Globus pallidus (tissue), 1 donor: ENCODE results near the gene KDF1.
A peak's percentile ranks its signal among the peaks of the same experiment; 100 is the strongest.

Experiments used
- DNase-seq: peaks from one replicate; pipeline ENCODE4 v3.0.0-alpha.2; 2015; ENCODE audit warnings: low spot score

KDF1 gene, protein sequence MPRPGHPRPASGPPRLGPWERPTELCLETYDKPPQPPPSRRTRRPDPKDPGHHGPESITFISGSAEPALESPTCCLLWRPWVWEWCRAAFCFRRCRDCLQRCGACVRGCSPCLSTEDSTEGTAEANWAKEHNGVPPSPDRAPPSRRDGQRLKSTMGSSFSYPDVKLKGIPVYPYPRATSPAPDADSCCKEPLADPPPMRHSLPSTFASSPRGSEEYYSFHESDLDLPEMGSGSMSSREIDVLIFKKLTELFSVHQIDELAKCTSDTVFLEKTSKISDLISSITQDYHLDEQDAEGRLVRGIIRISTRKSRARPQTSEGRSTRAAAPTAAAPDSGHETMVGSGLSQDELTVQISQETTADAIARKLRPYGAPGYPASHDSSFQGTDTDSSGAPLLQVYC

DNA sequence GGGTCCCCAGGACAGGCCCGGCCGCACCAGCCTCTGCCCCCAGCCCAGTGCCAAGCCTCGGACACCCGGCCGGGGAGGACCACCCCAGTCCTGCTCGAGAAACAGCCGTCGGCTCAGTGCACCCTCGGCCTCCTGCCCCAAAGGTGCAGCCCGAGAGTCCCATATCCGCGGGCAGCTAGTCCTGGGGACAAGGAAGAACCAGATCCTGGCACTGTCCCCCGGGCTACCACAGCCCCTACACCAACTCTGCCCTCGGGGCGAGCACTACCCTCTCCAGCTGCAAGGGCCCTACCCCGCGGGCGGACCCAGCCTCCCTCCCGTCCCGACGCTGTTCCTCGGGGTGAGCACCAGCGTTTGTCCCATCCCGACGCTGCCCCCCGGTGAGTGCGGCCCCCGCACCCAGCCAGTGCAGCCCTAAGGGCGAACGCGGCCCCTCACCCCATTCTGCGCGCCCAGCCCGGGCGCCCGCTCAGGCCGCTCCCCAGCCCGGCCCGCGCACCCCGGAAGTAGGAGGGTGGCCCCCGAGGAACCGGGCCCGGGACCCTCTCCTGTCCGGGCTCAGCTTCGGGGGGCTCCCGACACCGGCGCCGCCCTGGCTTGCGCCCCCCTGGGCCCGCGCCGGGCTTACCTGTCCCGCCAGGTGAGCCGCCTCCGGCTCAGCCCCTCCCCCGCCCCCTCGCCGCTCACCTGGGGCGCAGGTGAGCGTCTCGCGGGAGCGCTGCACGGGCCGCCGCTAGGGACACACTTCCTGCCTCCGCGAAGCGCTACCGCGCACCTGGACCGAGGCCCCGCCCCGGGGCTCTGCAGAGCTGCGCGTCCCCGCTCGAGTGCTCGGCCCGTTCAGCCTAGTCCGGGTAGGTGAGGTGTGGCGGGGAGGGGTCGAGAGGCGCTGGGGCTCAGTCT lies at the start of gene KDF1:
Gene KDF1, minus strand, starts transcription at position 747 of the 903 bp plus-strand sequence. CDS start 8,088 bp downstream, outside the sequence.
- DNase-seq, result no peak

DNA sequence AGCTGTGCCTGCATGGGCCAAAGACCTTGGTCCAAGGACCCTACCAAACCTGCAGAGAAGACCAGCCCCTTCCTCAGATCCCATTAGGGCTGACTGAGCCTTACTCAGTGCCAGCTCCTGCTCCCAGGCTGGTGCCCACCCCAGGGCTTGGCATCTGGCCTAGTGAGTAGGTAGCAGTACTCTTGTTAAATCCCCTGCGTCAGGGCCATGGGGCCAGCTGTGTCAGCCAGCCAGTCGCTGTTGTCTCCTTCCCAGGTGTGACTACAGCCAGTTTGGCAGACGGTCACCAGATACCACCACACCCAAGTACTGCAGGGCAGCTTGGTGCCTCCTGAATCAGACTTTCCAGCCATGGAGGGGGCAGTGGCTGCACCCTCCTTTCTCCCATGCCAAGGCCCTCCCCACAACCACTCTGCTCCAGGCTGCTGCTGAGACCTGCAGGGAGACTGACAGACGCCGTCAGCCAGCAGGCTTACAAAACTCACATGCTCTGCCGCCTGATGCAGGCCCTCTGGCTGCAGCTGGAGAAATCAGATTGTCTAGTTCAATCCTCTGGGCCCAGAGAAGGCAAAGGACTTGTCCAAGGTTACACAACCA lies 49.4 kb upstream of the KDF1 start:
- no peak for DNase-seq

DNA sequence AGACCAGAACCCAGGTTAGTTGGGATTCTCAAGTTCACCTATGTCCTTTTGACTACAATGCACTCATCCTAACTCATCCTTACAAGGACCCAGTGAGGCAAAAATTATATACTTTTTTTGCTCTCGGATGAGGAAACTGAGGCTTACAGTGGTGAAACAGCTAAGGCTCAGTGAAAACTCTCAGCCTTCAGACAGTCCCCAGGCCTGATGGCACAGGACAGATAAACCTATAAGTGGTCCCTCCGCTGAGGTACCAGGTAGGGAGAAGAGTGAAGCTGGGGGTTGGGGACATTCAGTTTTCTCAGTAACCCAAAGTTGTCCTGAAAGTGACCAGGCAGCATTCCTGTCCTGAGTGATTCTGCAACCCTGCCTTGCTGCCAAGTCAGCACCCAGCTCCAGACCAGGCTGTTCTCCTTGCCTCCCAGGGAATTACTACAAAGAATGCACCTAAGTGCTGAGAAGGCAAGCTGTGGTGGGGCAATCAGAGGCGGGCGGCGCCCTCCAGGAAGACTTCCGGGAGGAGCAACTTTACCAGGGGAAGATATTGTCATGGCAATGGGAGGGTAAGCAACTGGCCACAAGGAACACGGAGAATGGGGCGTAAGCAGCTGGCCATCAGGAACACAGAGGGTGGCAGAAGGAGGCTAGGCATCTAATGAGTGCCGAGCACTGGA lies 47.8 kb upstream of the KDF1 start:
- DNase-seq, result no peak

DNA sequence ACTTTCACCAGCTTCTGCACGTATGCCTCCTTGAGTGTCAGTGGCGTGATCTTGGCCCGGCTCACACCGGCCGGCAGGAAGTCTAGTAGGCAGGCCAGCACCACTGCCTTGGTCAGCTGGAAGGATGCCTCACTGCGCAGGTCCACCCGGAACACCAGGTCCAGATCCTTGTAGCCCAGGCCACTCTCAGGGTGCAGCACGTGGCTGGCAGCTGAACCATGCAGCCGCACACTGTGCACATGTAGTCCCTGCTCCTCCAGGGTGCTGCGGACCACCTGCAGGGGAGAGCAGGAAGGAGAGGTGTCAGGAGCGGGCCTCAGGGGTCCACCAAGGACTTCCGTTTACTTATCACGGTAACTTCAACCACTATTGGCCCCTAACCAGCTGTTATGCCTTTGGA lies 46.4 kb upstream of the KDF1 start:
- DNase-seq, result no peak

DNA sequence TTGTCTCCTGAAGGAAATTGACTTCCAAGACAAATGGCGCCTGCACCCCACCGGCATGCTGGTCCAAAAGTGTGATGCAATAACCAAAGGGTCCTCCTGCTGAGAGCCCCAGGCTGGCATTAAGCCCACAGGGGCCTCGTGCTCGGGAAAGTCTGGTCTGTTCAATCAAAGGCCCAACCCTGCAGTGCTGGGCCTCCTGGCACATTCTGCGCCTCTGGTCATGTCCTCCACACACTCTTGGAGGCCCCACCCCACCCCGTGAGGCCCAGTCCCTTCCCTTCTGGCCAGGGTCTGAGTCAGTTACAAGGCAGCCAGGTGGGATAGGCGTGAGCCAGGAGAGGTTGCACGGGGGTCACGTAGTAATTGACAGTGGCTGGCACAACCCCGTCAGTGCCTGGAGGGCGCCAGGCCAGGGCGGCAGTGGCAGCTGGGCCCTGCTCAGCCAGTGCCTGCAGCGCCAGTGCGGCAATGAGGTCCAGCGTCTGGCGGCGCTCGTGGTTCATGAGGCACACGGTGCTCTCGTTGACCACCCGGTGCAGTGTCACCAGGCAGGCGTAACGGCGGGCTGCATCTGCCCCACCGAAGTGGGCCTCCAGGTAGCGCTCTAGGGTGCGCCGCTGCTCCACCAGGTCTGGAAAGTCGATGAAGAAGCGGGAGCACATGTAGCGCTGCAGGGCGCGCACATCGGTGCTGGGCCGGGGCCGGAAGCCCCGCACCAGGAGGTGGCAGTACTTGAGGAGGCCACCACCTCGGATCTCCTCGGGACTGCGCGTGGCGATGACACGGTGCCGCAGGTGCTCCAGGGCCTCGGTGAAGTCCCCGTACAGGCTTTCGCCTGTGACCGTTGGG lies 45.6 kb upstream of the KDF1 start:
- DNase-seq, result no peak

DNA sequence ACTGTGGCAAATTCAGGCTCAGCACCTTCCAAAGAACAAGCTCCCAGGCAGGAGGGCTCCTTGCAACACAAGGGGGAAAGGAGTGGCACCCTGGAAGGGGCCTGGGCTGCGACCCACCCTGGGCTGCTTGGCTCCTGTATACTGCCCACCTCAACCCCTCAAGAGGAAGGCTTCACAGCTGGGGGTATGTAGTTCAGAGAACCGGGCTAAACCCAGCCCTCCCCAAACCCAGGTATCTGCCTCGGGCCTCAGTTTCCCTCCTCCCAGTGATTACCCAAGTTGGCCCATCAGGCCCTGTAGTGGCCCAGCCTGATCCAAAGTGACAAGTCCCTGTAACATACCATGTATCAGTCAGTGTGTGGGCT lies 44.9 kb upstream of the KDF1 start:
- no peak for DNase-seq

DNA sequence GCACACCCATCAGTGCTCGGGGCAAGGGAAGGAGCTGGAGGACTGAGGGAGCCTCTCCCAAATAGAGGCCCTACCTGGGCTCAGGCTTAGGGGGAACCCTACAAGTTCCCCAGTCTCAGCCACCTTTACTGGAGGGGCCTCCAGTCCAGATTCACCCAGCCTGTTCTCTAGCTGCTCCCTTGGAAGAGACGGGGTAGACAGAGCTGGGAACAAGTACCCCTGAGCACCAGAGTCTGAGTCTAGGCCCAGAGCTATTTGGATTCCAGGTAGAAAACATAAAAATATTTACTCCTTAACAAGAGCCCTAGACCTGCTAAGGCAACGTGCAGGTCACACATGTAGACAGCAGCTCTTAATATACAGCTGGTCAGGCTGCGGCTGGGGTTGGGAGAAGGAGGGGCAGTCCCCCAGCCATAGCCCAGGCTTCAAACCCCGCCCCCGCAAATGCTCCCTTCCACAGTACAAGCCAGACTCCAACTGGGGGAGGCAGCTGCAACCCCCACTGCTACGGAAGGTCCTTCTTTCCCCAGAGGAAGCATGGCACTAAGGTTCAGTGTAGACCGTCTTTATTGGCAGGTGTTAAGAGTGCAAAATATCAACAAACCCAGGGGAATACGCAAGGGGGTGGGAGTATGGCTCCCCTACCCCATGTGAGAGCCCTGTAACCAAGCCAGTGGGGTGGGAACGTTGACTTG lies 44.4 kb upstream of the KDF1 start:
- DNase-seq, result no peak

DNA sequence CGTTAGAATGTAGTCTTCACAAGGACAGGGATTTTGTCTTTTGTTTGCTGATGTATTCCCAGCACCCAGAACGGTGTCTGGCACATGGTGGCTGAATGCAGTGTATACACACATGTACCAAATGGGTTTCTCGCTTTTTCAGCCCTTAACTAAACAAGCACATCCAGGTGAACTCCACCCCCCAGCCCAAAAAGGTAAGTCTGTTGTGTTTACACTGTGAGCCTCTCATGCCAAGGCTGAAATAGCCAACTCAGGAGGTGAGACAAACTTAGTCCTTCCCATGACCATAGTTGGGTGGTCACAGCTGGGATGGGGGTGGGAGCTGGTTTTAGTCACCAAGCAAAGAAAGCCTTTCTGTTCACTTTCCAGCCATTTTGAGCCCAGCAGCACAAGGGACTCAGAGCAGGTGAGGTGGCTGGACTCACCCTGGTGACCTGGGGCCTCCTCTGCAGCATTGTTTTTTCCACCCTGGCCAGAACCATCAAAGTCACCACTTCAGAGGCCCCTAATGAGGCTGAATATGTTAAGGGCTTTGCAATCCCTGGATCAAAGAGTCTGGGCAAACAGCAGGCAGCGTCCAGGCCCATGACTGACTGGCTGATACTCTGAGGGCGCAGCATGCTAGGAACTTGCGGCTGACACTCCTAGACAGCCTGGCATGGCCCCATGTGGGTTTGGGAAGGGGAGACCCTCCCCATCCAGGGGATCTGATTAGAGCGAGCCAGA lies 43.6 kb upstream of the KDF1 start:
- DNase-seq, result no peak

DNA sequence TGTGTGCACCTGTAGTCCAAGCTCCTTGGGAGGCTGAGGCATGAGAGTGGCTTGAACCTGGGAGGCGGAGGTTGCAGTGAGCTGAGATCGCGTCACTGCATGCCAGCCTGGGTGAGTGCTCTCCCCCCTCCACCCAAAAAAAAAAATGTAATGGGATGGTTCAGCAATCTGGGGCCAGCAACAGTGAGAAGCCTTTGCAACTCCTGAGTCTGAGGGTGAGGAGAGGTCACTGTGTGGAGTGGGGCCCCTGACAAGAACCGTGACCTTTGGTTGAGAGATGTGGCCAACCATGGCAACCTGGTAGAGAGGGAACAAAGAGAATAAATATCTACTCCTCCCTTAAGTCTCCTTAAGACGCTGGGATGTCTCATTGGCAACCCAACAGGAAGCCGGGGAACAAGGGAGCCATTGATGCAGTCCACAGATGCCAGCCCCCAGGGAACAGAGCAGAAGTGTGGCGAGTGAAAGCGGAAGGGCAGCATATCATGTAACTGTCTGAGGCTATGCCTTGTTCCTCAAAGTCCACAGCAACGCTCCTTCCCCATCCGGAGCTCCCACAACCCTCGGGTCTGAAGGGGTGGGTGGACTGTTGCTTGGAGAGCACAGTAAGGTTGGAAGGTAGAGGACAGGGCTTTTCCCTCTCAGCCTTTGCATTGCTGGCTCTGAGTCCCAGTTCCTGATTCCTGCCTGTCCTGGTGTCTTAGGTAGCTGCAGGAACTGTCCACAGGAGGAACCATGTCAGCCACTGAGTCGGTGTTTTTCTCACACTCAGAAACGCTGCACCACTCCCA lies 41.5 kb upstream of the KDF1 start:
- DNase-seq, result peak; percentile 67

DNA sequence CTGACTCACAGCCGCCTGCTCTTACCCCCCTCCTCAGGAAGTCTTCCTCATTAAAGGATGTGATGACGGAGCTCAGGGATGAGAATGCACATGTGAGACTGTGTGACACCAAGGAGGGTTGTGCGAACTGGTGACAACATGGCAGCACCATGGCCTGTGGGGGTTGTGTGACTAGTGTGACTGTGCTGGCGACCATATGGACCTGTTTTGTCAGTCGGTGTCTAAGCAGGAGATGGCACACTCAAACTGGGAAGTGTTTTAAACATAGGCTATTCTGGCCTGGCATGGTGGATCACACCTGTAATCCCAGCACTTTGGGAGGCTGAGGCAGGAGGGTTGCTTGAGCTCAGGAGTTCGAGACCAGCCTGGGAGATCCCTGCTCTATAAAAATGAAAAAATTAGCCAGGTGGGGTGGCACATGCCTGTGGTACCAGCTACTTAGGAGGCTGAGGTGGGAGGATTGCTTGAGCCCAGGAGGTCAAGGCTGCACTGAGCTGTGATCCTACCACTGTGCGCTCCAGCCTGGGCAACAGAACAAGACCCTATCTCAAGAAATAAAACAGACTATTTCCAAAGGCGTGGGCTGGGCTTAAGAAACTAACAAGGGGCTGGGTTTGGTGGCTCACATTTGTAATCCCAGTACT lies 40.7 kb upstream of the KDF1 start:
- DNase-seq, result no peak

DNA sequence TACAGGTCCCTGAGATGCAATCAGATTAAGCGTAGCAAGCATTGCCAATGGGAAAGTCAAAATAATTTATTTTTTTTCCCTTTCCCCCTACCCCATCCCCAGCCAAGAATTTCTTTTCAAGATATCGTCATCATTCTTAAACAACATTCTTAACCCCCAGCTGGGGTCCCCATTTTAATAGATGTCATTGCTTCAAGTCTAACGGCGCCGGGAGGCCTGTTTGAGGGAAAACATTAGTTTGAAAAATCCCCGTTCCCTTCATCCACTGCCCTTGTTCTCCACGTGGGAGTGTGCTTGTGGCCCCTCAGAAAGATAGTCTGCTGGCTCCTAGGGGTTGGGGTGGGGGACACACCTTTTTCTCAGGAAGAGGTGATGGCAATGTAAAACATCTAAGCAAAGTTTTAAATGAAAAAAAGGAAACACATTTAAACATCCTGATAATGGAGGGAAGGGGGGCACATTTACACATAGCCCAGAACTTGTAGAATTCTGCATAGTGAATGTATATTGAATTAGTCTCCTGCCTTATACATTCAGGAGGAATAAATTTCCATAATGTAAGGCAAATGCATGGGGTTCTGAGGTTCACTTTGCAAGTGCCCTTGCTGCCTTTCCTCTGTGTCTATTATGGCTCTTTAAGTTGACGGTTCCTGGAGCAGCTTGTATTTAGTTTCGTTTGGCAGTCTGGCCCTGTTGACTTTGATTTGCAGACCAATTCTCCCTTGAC lies 40.0 kb upstream of the KDF1 start:
- DNase-seq, result no peak

DNA sequence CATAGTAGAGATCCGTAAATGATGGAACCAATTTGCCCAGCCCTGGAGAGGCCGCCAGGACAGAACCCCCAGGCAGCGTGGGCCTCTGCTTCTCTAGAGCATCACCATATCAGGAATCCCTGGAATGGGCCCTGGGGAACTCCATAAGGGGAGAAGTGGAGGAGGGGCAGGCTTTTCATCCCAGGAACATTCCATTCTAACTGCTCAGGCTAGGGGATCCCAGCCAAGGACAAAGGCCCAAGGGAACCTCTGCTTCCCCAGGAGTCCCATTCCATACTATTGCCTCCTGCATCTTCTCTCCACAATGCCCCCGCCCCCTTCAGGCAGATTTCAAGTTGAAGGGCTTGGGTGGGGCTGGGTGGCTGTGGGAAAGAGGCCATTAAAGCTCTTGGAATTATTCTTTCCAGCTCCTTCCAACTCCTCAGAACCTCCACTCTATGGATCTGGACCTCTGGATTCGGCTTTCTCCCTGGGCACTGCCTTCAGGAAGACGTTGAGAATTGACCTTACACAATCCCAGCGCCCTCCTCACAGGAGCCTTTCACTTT lies 39.2 kb upstream of the KDF1 start:
- DNase-seq, result no peak

DNA sequence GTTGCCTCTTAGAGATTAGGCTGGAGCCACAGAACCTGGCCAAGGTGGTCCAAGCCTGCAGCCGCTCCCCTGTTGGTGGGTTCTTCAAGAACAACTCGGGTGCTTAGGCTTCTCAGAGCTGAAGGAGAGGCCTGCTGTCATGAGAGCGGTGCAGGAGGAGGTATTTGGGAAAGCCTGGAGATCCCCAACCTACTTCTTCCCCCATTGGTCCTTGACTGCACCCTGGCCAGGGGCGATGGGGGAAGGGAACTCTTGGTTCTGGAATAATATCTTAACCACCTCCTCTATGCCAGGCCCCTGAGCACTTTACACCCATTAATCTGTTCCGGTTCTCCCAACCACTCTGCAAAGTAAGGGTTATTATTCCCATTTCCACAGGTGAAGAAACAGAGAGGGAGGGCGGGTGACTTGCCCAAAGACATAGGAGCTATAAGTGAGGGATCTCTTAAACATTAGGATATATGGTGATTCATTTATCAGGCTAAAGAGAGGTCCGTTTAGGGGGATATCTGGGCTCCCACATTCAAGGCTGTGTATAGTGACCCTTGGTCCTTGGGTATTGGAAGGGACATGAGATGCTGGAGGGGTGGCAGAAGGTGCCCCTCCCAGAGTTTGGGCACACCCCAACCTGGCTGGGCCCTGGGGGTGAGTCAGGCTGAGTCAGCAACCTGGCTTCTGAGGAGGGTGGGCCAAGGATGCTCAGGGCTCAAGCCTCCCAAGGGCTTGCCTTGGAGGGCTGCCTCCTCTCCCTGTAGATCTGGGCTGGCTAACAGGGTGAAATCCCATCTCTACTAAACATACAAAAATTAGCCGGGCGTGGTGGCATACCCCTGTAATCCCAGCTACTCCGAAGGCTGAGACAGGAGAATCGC lies 38.4 kb upstream of the KDF1 start:
- no peak for DNase-seq

DNA sequence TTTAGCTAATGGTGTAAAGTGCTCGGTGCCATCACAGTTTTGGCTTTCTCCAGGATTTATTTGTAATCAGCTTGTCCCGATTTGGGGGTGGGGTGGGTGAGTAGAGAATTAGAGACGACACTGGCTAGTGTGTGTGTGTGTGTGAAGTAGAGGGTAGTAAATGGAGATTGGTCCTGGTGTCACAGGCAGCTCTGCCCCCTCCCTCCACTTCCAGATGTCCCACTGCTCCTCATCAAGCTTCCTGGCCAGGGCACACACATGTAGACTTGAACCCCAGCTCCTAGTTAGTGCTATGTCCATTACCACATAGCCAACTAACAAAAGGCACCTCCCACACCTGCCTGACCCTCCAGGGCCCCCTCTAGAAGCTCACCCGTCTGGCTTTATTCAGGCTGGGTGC lies 36.4 kb upstream of the KDF1 start:
- no peak for DNase-seq

DNA sequence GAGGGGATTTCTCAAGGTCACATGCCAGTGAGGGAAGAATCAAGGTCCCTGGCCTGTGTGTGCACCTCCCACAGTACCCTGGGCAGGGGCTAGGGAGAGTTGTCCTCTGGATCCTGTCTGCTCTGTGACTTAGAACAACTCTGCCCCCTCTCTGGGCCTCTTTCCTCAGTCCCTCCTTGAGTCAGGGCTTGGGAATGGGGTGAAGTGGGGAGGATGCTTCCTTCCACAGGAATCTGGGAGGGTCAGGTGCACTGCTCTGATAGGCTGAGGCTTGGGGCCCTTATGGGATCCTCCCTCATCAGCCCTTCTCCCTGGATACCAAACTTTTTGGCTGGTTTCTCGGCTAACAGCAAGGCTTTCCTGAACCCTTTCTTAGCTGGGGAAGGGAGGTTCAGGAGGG lies 35.8 kb upstream of the KDF1 start:
- no peak for DNase-seq

DNA sequence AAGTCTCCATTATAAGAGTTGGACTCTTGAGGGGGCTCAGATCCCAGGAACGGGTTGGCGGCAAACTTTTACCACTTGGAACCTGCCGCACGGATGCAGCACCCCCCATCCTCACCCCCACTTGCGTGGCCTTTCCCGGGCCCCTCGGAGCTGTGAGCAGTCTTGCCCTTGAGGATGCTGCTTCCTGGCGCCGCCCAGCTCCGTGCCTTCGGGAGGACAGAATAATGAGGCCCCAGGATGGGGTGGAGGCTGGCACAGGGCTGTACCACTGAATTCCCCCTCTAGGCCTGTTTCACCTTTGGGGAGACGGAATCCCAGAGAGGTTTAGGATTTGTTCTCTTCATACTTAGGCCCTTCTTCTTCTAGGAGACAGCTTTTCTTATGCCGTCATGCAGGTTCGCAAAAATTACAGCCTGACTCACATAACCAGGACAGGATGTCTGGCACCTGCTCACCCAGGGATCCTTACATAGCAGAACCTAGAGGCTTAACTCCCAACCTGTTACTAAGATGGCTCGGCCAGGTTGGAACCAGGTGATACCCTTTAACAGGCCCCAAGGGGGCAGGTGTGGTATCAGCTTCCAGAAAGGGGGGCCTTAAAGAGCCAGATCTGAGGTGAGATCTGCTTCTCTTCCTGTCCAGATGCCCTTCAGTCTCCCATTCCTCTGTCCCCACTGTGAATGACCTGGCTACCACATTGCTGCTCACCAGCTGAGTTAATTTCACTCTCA lies 34.7 kb upstream of the KDF1 start:
- DNase-seq, result no peak
